Stomach (tissue), 4 donors: ENCODE measurements around the gene PTPRCAP.

Source experiments
- CTCF ChIP-seq, 7 experiments: fragments of 450-650 bp in 4 of 7; fragments of 200-600 bp in 3 of 7; sonication (generic) in 3 of 7; IDR thresholded peaks; one replicate each; pipeline ENCODE4 v1.5.1; 2016 to 2019; ENCODE audit warnings: antibody characterized with exemption in 7 of 7, control low read depth in 2 of 7, mild to moderate bottlenecking in 1 of 7
- EP300 ChIP-seq: sonication (generic); formaldehyde crosslinking; IDR thresholded peaks from one replicate; pipeline ENCODE4 v1.6.1; 2017; ENCODE audit warnings: antibody characterized with exemption
- POLR2A ChIP-seq, 4 donors: fragments of 450-650 bp; IDR thresholded peaks; one replicate each; pipeline ENCODE4 v1.6.1; 2016; ENCODE audit warnings: antibody characterized with exemption in 4 of 4, control low read depth in 2 of 4, mild to moderate bottlenecking in 1 of 4, moderate library complexity in 1 of 4
- POLR2AphosphoS5 ChIP-seq, 3 donors: sonication (generic); formaldehyde crosslinking; IDR thresholded peaks; one replicate each; pipeline ENCODE4 v1.6.1; 2016; ENCODE audit warnings: antibody characterized with exemption in 3 of 3

GRCh38 chr11:67428052-67429001, 9.2 kb downstream of the PTPRCAP start, which contains the start of gene RPS6KB2:
- peak; percentile 94 to 99 (median 98) for TF ChIP-seq POLR2AphosphoS5 (IDR thresholded peaks at IDR 0.05)
- no peak for TF ChIP-seq CTCF (IDR thresholded peaks at IDR 0.05)
- TF ChIP-seq POLR2A (IDR thresholded peaks at IDR 0.05) = peak in 2 of 4 donors; percentile 65 to 94
- no peak for TF ChIP-seq EP300
